MM.1S (cell line): ENCODE measurements around the gene MTCP1.

ENCODE experiments used
- EZH2 ChIP-seq: fragments of 300-600 bp; sonication (generic); optimal IDR thresholded peaks from 2 replicates; pipeline ENCODE3; 2017; ENCODE audit warnings: low read depth, mild to moderate bottlenecking, antibody characterized with exemption, low read length, mixed read lengths
- TF ChIP-seq, protein P1 (sequence below): fragments of 300-600 bp; sonication (generic); IDR thresholded peaks from 2 replicates; pipeline ENCODE4 v1.5.1; 2016; ENCODE audit warnings: antibody characterized with exemption, low read length, mixed read lengths

DNA sequence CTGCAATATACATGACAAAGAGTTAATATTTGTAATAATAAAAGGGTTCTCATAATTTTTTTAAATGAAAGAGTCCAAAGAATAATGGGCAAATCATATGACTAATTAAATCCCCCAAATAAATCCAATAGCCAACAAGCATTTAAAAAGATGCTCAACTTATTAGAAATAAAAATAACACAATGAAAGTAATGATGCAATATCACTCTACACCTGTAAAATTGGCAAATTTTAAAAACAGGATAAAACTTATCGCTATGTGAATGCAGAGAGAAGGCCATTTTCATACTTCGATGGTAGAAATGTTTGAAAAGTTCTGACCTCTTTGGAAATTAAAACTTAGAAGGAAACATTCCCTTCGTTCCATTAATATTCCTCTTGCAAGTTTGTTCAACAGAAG is 50.3 kb downstream of the MTCP1 start:
- TF ChIP-seq, protein P1, sequence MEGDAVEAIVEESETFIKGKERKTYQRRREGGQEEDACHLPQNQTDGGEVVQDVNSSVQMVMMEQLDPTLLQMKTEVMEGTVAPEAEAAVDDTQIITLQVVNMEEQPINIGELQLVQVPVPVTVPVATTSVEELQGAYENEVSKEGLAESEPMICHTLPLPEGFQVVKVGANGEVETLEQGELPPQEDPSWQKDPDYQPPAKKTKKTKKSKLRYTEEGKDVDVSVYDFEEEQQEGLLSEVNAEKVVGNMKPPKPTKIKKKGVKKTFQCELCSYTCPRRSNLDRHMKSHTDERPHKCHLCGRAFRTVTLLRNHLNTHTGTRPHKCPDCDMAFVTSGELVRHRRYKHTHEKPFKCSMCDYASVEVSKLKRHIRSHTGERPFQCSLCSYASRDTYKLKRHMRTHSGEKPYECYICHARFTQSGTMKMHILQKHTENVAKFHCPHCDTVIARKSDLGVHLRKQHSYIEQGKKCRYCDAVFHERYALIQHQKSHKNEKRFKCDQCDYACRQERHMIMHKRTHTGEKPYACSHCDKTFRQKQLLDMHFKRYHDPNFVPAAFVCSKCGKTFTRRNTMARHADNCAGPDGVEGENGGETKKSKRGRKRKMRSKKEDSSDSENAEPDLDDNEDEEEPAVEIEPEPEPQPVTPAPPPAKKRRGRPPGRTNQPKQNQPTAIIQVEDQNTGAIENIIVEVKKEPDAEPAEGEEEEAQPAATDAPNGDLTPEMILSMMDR = no peak
- TF ChIP-seq EZH2 = no peak
